Stomach (tissue), 4 donors: Measurements from ENCODE around the gene PIM3.

Source experiments
- EP300 ChIP-seq: sonication (generic); formaldehyde crosslinking; IDR thresholded peaks from one replicate; pipeline ENCODE4 v1.6.1; 2017; ENCODE audit warnings: antibody characterized with exemption
- TF ChIP-seq, protein P1 (sequence below), 7 experiments: fragments of 450-650 bp in 4 of 7; fragments of 200-600 bp in 3 of 7; sonication (generic) in 3 of 7; IDR thresholded peaks; one replicate each; pipeline ENCODE4 v1.5.1; 2016 to 2019; ENCODE audit warnings: antibody characterized with exemption in 7 of 7, control low read depth in 2 of 7, mild to moderate bottlenecking in 1 of 7

- TF ChIP-seq, protein P1, sequence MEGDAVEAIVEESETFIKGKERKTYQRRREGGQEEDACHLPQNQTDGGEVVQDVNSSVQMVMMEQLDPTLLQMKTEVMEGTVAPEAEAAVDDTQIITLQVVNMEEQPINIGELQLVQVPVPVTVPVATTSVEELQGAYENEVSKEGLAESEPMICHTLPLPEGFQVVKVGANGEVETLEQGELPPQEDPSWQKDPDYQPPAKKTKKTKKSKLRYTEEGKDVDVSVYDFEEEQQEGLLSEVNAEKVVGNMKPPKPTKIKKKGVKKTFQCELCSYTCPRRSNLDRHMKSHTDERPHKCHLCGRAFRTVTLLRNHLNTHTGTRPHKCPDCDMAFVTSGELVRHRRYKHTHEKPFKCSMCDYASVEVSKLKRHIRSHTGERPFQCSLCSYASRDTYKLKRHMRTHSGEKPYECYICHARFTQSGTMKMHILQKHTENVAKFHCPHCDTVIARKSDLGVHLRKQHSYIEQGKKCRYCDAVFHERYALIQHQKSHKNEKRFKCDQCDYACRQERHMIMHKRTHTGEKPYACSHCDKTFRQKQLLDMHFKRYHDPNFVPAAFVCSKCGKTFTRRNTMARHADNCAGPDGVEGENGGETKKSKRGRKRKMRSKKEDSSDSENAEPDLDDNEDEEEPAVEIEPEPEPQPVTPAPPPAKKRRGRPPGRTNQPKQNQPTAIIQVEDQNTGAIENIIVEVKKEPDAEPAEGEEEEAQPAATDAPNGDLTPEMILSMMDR (IDR thresholded peaks at IDR 0.05), result no peak
- TF ChIP-seq EP300, result no peak
Measured at GRCh38 chr22:49917974-49918910, 42.3 kb upstream of the PIM3 start, which contains the start of the genes ALG12 and CRELD2.
